Keratinocyte (primary cell): ENCODE data around the gene TXNDC9.

Experiments used
- EZH2 ChIP-seq: IDR thresholded peaks from one replicate; pipeline ENCODE4 v1.6.1; 2012; ENCODE audit warnings: inconsistent platforms, mild to moderate bottlenecking, low read length, moderate library complexity
- TF ChIP-seq, protein P1 (sequence below), 3 experiments: IDR thresholded peaks in 1 of 3; conservative IDR thresholded peaks in 1 of 3; optimal IDR thresholded peaks in 1 of 3; 2 replicates in 2 of 3; 3 replicates in 1 of 3; pipeline versions ENCODE3 to v1.5.1; 2011; ENCODE audit warnings: low read length in 3 of 3, mild to moderate bottlenecking in 3 of 3, moderate library complexity in 2 of 3, control low read depth in 1 of 3, inconsistent platforms in 1 of 3; ENCODE audit not compliant: insufficient read depth in 2 of 3; ENCODE audit errors: extremely low read depth in 1 of 3

DNA sequence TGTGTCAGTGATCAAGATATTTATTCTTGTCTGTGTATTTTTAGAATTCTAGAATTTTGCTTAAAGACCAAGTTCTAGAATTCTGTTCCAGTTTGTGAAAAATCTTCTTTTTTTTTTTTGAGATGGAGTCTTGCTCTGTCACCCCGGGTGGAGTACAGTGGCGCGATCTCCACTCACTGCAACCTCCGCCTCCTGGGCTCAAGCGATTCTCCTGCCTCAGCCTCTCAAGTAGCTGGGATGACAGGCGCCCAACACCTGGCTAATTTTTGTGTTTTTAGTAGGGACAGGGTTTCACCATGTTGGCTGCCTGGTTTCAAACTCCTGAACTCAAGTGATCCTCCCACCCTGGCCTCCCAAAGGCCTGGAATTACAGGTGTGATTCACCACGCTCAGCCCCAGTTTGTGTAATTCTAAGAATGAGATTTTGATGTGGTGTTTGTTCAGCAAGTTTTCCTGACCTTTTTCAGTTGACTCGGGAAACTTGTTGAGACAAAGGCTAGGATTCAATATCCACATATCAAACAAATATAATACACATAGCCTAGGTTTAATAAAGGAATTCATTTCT is 4.6 kb upstream of the TXNDC9 start:
- TF ChIP-seq, protein P1, sequence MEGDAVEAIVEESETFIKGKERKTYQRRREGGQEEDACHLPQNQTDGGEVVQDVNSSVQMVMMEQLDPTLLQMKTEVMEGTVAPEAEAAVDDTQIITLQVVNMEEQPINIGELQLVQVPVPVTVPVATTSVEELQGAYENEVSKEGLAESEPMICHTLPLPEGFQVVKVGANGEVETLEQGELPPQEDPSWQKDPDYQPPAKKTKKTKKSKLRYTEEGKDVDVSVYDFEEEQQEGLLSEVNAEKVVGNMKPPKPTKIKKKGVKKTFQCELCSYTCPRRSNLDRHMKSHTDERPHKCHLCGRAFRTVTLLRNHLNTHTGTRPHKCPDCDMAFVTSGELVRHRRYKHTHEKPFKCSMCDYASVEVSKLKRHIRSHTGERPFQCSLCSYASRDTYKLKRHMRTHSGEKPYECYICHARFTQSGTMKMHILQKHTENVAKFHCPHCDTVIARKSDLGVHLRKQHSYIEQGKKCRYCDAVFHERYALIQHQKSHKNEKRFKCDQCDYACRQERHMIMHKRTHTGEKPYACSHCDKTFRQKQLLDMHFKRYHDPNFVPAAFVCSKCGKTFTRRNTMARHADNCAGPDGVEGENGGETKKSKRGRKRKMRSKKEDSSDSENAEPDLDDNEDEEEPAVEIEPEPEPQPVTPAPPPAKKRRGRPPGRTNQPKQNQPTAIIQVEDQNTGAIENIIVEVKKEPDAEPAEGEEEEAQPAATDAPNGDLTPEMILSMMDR (optimal IDR thresholded peaks at IDR 0.05 in 1 of 3, IDR thresholded peaks at IDR 0.05 in 1 of 3, conservative IDR thresholded peaks at IDR 0.05 in 1 of 3; ENCODE audit: extremely low read depth in 1 of 3, insufficient read depth in 2 of 3, low read length in 3 of 3): no peak
- TF ChIP-seq EZH2: no peak
